ENCODE results near the gene ARL15.
"Not testable (repeated sequence)": the region's sequence is repeated elsewhere in the genome, so short reads cannot be mapped to it uniquely, and the experiment has no call there.

The ARL15 gene

DNA sequence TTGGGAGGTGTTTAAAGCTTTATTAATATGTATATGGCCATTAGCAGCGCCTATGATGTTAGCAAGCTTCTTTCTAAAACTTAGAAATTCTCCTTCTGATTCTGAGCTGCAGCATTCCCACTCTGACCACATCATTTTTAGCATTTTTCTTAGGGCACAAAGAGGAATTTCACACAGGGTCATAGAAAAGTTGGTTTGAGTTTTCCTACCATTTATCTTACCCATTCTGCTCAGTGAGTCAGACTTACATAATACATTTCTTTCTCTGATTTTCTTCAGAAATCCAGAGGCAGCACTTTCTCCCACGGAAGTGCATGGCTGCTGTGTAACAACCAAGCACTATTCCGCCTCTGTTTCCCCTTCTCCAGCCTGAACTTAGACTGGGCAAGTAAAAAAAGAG is 246.6 kb downstream of the ARL15 start:
- no peak overlapping the region for H2AFZ ChIP-seq (ENCODE audit: low read length)
- H3F3A ChIP-seq (ENCODE audit: low read depth): no peaks in the 10 kb centered on the region
- no peak overlapping the region for H3K4me2 ChIP-seq (ENCODE audit: low read depth, low read length, poor library complexity, severe bottlenecking)
- no peaks in the 10 kb centered on the region for H4K20me1 ChIP-seq (ENCODE audit: insufficient read depth, low read length, poor library complexity, severe bottlenecking)
- H3K36me3 ChIP-seq (ENCODE audit: insufficient read depth, low read length): no peaks in the 10 kb centered on the region
- no peaks in the 10 kb centered on the region for H3K4me1 ChIP-seq (ENCODE audit: insufficient read depth, low read length, poor library complexity, severe bottlenecking)
- TF ChIP-seq CTCF (conservative IDR thresholded peaks at IDR 0.05; ENCODE audit: low read length) (no peak), EZH2phosphoT487 (IDR thresholded peaks at IDR 0.05; ENCODE audit: borderline replicate concordance) (no peak)
- no peak overlapping the region for H3K4me3 ChIP-seq (ENCODE audit: low read length, poor library complexity, severe bottlenecking)
- no peaks in the 10 kb centered on the region for H3K79me2 ChIP-seq (ENCODE audit: insufficient read depth, low read length)
- H3K9ac ChIP-seq (ENCODE audit: low read depth, low read length, poor library complexity, severe bottlenecking): no peak overlapping the region
- H3K27me3 ChIP-seq (ENCODE audit: insufficient read depth, low read length, poor library complexity, severe bottlenecking): no peaks in the 10 kb centered on the region
- H3K9me3 ChIP-seq (ENCODE audit: insufficient read depth, low read depth, low read length): no peaks in the 10 kb centered on the region
- H3K9me2 ChIP-seq (replicated peaks; ENCODE audit: low read depth, low read length): no peaks in the 10 kb centered on the region

DNA sequence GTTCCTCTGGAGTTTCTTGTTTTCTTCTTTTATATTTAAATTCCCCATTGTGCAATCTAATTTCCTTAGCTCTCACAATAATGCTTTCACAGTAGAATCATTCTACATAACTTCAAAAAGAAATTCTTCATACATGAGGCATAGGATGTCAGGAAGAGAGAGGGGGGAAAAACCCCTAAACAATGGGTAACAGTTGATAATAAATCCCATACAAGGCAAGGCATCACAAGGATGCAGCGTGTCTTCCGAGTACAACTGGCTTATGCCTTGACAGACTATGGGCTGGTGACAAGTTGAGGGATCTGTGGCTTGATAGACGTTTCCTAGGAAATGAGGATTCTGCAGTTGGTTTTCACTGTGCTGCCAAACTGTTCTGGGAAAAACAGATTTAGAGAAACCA is 247.4 kb downstream of the ARL15 start:
- TF ChIP-seq EZH2phosphoT487 (IDR thresholded peaks at IDR 0.05; ENCODE audit: borderline replicate concordance) (no peak), CTCF (conservative IDR thresholded peaks at IDR 0.05; ENCODE audit: low read length) (no peak)
- H3K4me3 ChIP-seq (ENCODE audit: low read length, poor library complexity, severe bottlenecking): no peak overlapping the region
- H2AFZ ChIP-seq (ENCODE audit: low read length): no peak overlapping the region
- no peaks in the 10 kb centered on the region for H3K9me2 ChIP-seq (replicated peaks; ENCODE audit: low read depth, low read length)
- no peaks in the 10 kb centered on the region for H3K4me1 ChIP-seq (ENCODE audit: insufficient read depth, low read length, poor library complexity, severe bottlenecking)
- H3F3A ChIP-seq (ENCODE audit: low read depth): no peaks in the 10 kb centered on the region
- no peaks in the 10 kb centered on the region for H3K79me2 ChIP-seq (ENCODE audit: insufficient read depth, low read length)
- H3K9ac ChIP-seq (ENCODE audit: low read depth, low read length, poor library complexity, severe bottlenecking): no peak overlapping the region
- no peaks in the 10 kb centered on the region for H4K20me1 ChIP-seq (ENCODE audit: insufficient read depth, low read length, poor library complexity, severe bottlenecking)
- no peaks in the 10 kb centered on the region for H3K9me3 ChIP-seq (ENCODE audit: insufficient read depth, low read depth, low read length)
- no peaks in the 10 kb centered on the region for H3K36me3 ChIP-seq (ENCODE audit: insufficient read depth, low read length)
- no peaks in the 10 kb centered on the region for H3K27me3 ChIP-seq (ENCODE audit: insufficient read depth, low read length, poor library complexity, severe bottlenecking)
- no peak overlapping the region for H3K4me2 ChIP-seq (ENCODE audit: low read depth, low read length, poor library complexity, severe bottlenecking)

GRCh38 chr5:54060919-54061318 is 249.5 kb downstream of the ARL15 start:
- H3K4me2 ChIP-seq (ENCODE audit: low read depth, low read length, poor library complexity, severe bottlenecking); H3K9ac ChIP-seq (ENCODE audit: low read depth, low read length, poor library complexity, severe bottlenecking); H3K79me2 ChIP-seq (ENCODE audit: insufficient read depth, low read length); H3K9me2 ChIP-seq (replicated peaks; ENCODE audit: low read depth, low read length); H2AFZ ChIP-seq (ENCODE audit: low read length); H3K4me1 ChIP-seq (ENCODE audit: insufficient read depth, low read length, poor library complexity, severe bottlenecking); H3K27me3 ChIP-seq (ENCODE audit: insufficient read depth, low read length, poor library complexity, severe bottlenecking); H3F3A ChIP-seq (ENCODE audit: low read depth); H4K20me1 ChIP-seq (ENCODE audit: insufficient read depth, low read length, poor library complexity, severe bottlenecking); H3K4me3 ChIP-seq (ENCODE audit: low read length, poor library complexity, severe bottlenecking); H3K36me3 ChIP-seq (ENCODE audit: insufficient read depth, low read length); H3K9me3 ChIP-seq (ENCODE audit: insufficient read depth, low read depth, low read length): not testable (repeated sequence)

GRCh38 chr5:54049963-54050362 is 260.4 kb downstream of the ARL15 start:
- Histone ChIP-seq H3K27me3 (ENCODE audit: insufficient read depth, low read length, poor library complexity, severe bottlenecking) (no peaks in the 10 kb centered on the region), H3K4me3 (ENCODE audit: low read length, poor library complexity, severe bottlenecking) (no peak overlapping the region), H3K9me3 (ENCODE audit: insufficient read depth, low read depth, low read length) (no peaks in the 10 kb centered on the region), H4K20me1 (ENCODE audit: insufficient read depth, low read length, poor library complexity, severe bottlenecking) (no peaks in the 10 kb centered on the region), H3K9me2 (replicated peaks; ENCODE audit: low read depth, low read length) (no peaks in the 10 kb centered on the region), H3K36me3 (ENCODE audit: insufficient read depth, low read length) (no peaks in the 10 kb centered on the region), H3K79me2 (ENCODE audit: insufficient read depth, low read length) (no peaks in the 10 kb centered on the region), H3K9ac (ENCODE audit: low read depth, low read length, poor library complexity, severe bottlenecking) (no peak overlapping the region), H3K4me1 (ENCODE audit: insufficient read depth, low read length, poor library complexity, severe bottlenecking) (no peaks in the 10 kb centered on the region), H2AFZ (ENCODE audit: low read length) (no peak overlapping the region), H3K4me2 (ENCODE audit: low read depth, low read length, poor library complexity, severe bottlenecking) (no peak overlapping the region), H3F3A (ENCODE audit: low read depth) (no peaks in the 10 kb centered on the region)
- no peak for TF ChIP-seq EZH2phosphoT487 (IDR thresholded peaks at IDR 0.05; ENCODE audit: borderline replicate concordance)
- TF ChIP-seq CTCF (conservative IDR thresholded peaks at IDR 0.05; ENCODE audit: low read length): no peak

Data from Loucy (cell line).